Central memory CD8-positive, alpha-beta T cell (primary cell): ENCODE data around the gene KIAA1671.

Experiments
- ATAC-seq: fragments of 150-1000 bp; cut with Tn5 transposase; replicated peaks from 2 replicates; pipeline ENCODE4 v1.10.0; 2022; ENCODE audit warnings: mild to moderate bottlenecking, moderate FRiP score, moderate number of reproducible peaks; ENCODE audit not compliant: poor library complexity, severe bottlenecking; ENCODE audit errors: extremely low read depth
- DNase-seq, 2 donors: peaks; one replicate each; pipeline ENCODE4 v3.0.0; 2021; ENCODE audit warnings: low spot score in 2 of 2
- H3K27ac Mint-ChIP-seq: one replicate; pipeline ENCODE4 v1.8.0; 2022; ENCODE audit warnings: low read depth, mild to moderate bottlenecking, moderate library complexity, mixed read lengths
- H3K27me3 Mint-ChIP-seq: one replicate; pipeline ENCODE4 v1.8.0; 2022; ENCODE audit warnings: mixed read lengths
- H3K36me3 Mint-ChIP-seq: one replicate; pipeline ENCODE4 v1.8.0; 2022; ENCODE audit warnings: mild to moderate bottlenecking, moderate library complexity, mixed read lengths; ENCODE audit not compliant: insufficient read depth
- H3K4me1 Mint-ChIP-seq: one replicate; pipeline ENCODE4 v1.8.0; 2022; ENCODE audit warnings: mixed read lengths
- H3K4me3 Mint-ChIP-seq: one replicate; pipeline ENCODE4 v1.8.0; 2022; ENCODE audit warnings: mild to moderate bottlenecking, moderate library complexity, mixed read lengths
- H3K9me3 Mint-ChIP-seq: one replicate; pipeline ENCODE4 v1.8.0; 2022; ENCODE audit warnings: mixed read lengths

KIAA1671 gene

GRCh38 chr22:24976442-24977218 is 24.1 kb downstream of the KIAA1671 start:
- Mint-ChIP-seq H3K27me3 (no peaks in the 10 kb centered on the region), H3K9me3 (no peaks in the 10 kb centered on the region), H3K36me3 (no peaks in the 10 kb centered on the region), H3K4me3 (no peak overlapping the region), H3K4me1 (no peaks in the 10 kb centered on the region), H3K27ac (no peak overlapping the region)
- no peak for DNase-seq
- ATAC-seq: no peak

DNA sequence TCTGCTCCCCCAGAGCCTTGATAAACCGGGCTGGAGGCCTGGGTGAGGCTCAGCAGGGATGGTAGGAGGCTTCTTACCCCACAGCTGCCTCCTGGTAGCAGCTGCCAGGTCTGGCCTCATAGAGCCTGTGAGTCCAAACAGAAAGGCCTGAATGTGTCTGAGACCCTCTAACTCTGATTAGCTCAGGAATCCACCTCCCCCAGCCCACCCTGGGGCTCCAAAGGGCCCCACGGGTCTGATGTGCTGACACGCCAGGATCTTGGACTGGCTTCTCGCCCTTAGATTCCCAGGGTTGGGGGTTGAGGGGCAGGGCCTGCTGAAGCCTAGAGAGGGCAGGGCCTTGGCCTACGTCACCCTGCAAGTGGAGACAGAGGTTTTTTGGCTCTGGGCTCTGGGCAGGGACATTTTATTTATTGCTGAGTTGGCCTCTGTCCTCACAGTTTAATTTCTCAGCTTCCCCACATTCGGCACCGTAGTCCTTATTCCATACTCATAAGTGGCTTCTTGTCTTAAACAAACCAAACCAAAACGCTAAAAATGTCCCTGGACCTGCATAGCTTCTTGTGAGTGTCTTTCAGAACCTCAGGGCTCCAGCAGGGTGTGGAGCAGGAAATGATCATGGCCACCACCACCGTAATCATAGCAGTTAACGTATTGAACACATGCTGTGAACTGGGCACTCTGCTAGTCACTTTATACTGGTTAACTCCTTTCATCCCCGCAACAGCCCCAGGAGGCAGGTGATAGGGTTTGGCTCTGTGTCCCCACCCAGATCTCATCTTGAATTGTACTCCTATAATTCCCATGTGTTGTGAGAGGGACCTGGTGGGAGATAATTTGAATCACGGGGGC is 25.1 kb downstream of the KIAA1671 start:
- no peaks in the 10 kb centered on the region for H3K4me1 Mint-ChIP-seq
- H3K27me3 Mint-ChIP-seq: no peaks in the 10 kb centered on the region
- no peak for DNase-seq
- no peak for ATAC-seq
- H3K36me3 Mint-ChIP-seq: no peaks in the 10 kb centered on the region
- H3K4me3 Mint-ChIP-seq: no peak overlapping the region
- H3K27ac Mint-ChIP-seq: no peak overlapping the region
- no peaks in the 10 kb centered on the region for H3K9me3 Mint-ChIP-seq

- no peak for ATAC-seq
- no peak overlapping the region for H3K27ac Mint-ChIP-seq
- no peak overlapping the region for H3K4me3 Mint-ChIP-seq
- no peak for DNase-seq
- H3K36me3 Mint-ChIP-seq: no peaks in the 10 kb centered on the region
- H3K9me3 Mint-ChIP-seq: no peaks in the 10 kb centered on the region
- no peaks in the 10 kb centered on the region for H3K4me1 Mint-ChIP-seq
- H3K27me3 Mint-ChIP-seq: no peaks in the 10 kb centered on the region
Observed at GRCh38 chr22:24978308-24978707, 25.8 kb downstream of the KIAA1671 start.

GRCh38 chr22:24981066-24981465 is 28.6 kb downstream of the KIAA1671 start:
- Mint-ChIP-seq H3K27ac (no peak overlapping the region), H3K4me1 (peaks cover 8% of the 10 kb centered on the region), H3K36me3 (no peaks in the 10 kb centered on the region), H3K4me3 (no peak overlapping the region), H3K9me3 (no peaks in the 10 kb centered on the region), H3K27me3 (no peaks in the 10 kb centered on the region)
- no peak for ATAC-seq
- DNase-seq: no peak

- Mint-ChIP-seq H3K27me3 (no peaks in the 10 kb centered on the region), H3K4me3 (no peak overlapping the region), H3K27ac (no peak overlapping the region), H3K4me1 (peaks cover 8% of the 10 kb centered on the region), H3K9me3 (no peaks in the 10 kb centered on the region), H3K36me3 (no peaks in the 10 kb centered on the region)
- ATAC-seq (no peak), DNase-seq (no peak)
Observed at GRCh38 chr22:24981656-24982055, 29.1 kb downstream of the KIAA1671 start.

- Mint-ChIP-seq H3K36me3 (no peaks in the 10 kb centered on the region), H3K9me3 (no peaks in the 10 kb centered on the region), H3K4me3 (no peak overlapping the region), H3K27me3 (no peaks in the 10 kb centered on the region), H3K27ac (no peak overlapping the region), H3K4me1 (peaks cover 8% of the 10 kb centered on the region)
- DNase-seq (no peak), ATAC-seq (no peak)
Observed at GRCh38 chr22:24982301-24983056, 30.0 kb downstream of the KIAA1671 start.

DNA sequence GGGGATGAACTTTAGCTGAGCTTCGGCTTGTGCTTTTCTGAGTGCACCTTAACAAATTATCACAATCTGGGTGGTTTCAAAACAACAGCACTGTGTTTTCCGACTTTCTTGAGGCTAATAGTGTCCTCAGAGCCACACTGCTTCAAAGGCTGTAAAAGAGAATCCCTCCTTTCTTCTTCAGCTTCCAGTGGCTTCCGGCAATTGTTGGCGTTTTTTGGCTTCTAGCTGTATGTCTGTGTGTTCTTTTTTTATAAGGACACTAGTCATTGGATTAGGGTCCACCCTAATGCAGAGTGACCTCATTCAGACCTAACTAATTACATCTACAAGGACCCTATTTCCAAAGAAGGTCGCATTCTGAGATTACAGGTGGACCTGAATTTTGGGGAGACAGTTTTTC is 30.6 kb downstream of the KIAA1671 start:
- no peak for ATAC-seq
- no peak for DNase-seq
- H3K36me3 Mint-ChIP-seq: no peaks in the 10 kb centered on the region
- no peaks in the 10 kb centered on the region for H3K27me3 Mint-ChIP-seq
- no peak overlapping the region for H3K4me3 Mint-ChIP-seq
- peaks cover 8% of the 10 kb centered on the region for H3K4me1 Mint-ChIP-seq
- H3K27ac Mint-ChIP-seq: no peak overlapping the region
- no peaks in the 10 kb centered on the region for H3K9me3 Mint-ChIP-seq

DNA sequence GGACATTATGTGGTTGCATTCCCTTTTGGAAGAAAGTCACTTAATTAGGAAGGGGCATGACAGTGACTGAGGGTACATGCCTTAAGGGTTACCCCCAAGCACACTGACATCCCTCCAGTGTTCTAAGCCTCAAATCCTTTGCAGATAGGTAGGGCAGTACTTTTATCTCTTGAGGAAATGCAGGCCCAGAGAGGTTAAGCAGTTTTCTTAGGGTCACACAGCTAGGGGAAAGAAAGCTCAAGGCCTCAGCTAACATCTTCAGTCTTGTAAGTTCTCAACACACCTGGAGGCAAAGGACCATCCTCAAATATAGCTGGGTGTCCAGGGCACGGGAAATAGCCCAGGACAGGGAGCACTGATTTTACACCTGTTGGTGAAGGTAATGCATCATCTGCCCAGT is 31.6 kb downstream of the KIAA1671 start:
- Mint-ChIP-seq H3K4me3 (no peak overlapping the region), H3K36me3 (no peaks in the 10 kb centered on the region), H3K4me1 (peaks cover 8% of the 10 kb centered on the region), H3K27me3 (no peaks in the 10 kb centered on the region), H3K27ac (no peak overlapping the region), H3K9me3 (no peaks in the 10 kb centered on the region)
- DNase-seq (no peak), ATAC-seq (no peak)

GRCh38 chr22:24985826-24986214 is 33.3 kb downstream of the KIAA1671 start:
- Mint-ChIP-seq H3K4me3 (no peak overlapping the region), H3K27ac (peak overlapping the region; percentile 30)

GRCh38 chr22:24986816-24987215 is 34.3 kb downstream of the KIAA1671 start:
- ATAC-seq (no peak), DNase-seq (no peak)
- Mint-ChIP-seq H3K36me3 (no peaks in the 10 kb centered on the region), H3K27ac (no peak overlapping the region), H3K9me3 (no peaks in the 10 kb centered on the region), H3K4me3 (no peak overlapping the region), H3K27me3 (no peaks in the 10 kb centered on the region), H3K4me1 (peaks cover 8% of the 10 kb centered on the region)

More at GRCh38 chr22:24985826-24986214, 33.3 kb downstream of the KIAA1671 start:
- H3K4me1 Mint-ChIP-seq: peaks cover 8% of the 10 kb centered on the region
- H3K27me3 Mint-ChIP-seq: no peaks in the 10 kb centered on the region
- ATAC-seq: no peak
- DNase-seq: no peak
- H3K36me3 Mint-ChIP-seq: no peaks in the 10 kb centered on the region
- H3K9me3 Mint-ChIP-seq: no peaks in the 10 kb centered on the region

- H3K27me3 Mint-ChIP-seq: no peaks in the 10 kb centered on the region
- no peaks in the 10 kb centered on the region for H3K36me3 Mint-ChIP-seq
- H3K9me3 Mint-ChIP-seq: no peaks in the 10 kb centered on the region
- peaks cover 8% of the 10 kb centered on the region for H3K4me1 Mint-ChIP-seq
- DNase-seq (no peak), ATAC-seq (no peak)
- no peak overlapping the region for H3K4me3 Mint-ChIP-seq
- H3K27ac Mint-ChIP-seq: no peak overlapping the region
Observed at GRCh38 chr22:24989135-24989534, 36.6 kb downstream of the KIAA1671 start.

GRCh38 chr22:24989541-24989951 is 37.0 kb downstream of the KIAA1671 start:
- no peak for ATAC-seq
- H3K9me3 Mint-ChIP-seq: no peaks in the 10 kb centered on the region
- no peak overlapping the region for H3K4me3 Mint-ChIP-seq
- H3K4me1 Mint-ChIP-seq: peaks cover 8% of the 10 kb centered on the region
- no peak for DNase-seq
- H3K36me3 Mint-ChIP-seq: no peaks in the 10 kb centered on the region
- no peaks in the 10 kb centered on the region for H3K27me3 Mint-ChIP-seq
- no peak overlapping the region for H3K27ac Mint-ChIP-seq
